NT2/D1 (cell line): ENCODE measurements around the gene TNFAIP1.

Experiments used
- DNase-seq: peaks from one replicate; pipeline ENCODE4 v3.0.0-alpha.2; 2011; ENCODE audit warnings: low read depth, low spot score
- H3K27me3 ChIP-seq: 2 replicates; pipeline ENCODE4 v1.6.0; 2011; ENCODE audit warnings: mild to moderate bottlenecking; ENCODE audit not compliant: insufficient read length, insufficient read depth
- H3K36me3 ChIP-seq: 2 replicates; pipeline ENCODE4 v1.6.1; 2011; ENCODE audit warnings: mild to moderate bottlenecking, low read length, mixed read lengths; ENCODE audit not compliant: insufficient read depth, insufficient read length
- H3K4me1 ChIP-seq: 2 replicates; pipeline ENCODE4 v1.5.1; 2011; ENCODE audit not compliant: insufficient read depth, insufficient read length
- H3K4me3 ChIP-seq: 2 replicates; pipeline ENCODE4 v1.5.1; 2011; ENCODE audit warnings: low read depth; ENCODE audit not compliant: insufficient read length
- H3K9ac ChIP-seq: 2 replicates; pipeline ENCODE4 v1.6.0; 2011; ENCODE audit warnings: low read depth; ENCODE audit not compliant: insufficient read length
- H3K9me3 ChIP-seq: 2 replicates; pipeline ENCODE4 v1.5.1; 2011; ENCODE audit warnings: mild to moderate bottlenecking, low read length; ENCODE audit not compliant: insufficient read depth
- SUZ12 ChIP-seq: IDR thresholded peaks from 2 replicates; pipeline ENCODE4 v1.6.1; 2011; ENCODE audit not compliant: insufficient read length, insufficient read depth; ENCODE audit errors: extremely low read depth
- YY1 ChIP-seq: IDR thresholded peaks from 2 replicates; pipeline ENCODE4 v1.6.1; 2011; ENCODE audit not compliant: insufficient read length, insufficient read depth
- ZNF274 ChIP-seq: IDR thresholded peaks from 2 replicates; pipeline ENCODE4 v1.6.1; 2011; ENCODE audit warnings: mild to moderate bottlenecking, low read depth, low read length

Gene TNFAIP1

GRCh38 chr17:28370035-28370743, 34.6 kb downstream of the TNFAIP1 start, which contains the start of gene VTN:
Gene VTN, minus strand, starts transcription at chr17:28370307. Its CDS starts 104 bp downstream, at chr17:28370203.
- DNase-seq, result no peak
- H3K4me1 ChIP-seq, result peaks cover 17% of the 10 kb centered on the region
- H3K9me3 ChIP-seq, result no peaks in the 10 kb centered on the region
- H3K4me3 ChIP-seq, result no peak within 1 kb of the TSS
- H3K9ac ChIP-seq, result peak within 1 kb of the TSS; percentile 6
- peaks cover 22% of the 10 kb centered on the region for H3K27me3 ChIP-seq
- TF ChIP-seq YY1 (no peak), ZNF274 (no peak), SUZ12 (no peak)
- peaks cover 11% of the 10 kb centered on the region for H3K36me3 ChIP-seq

GRCh38 chr17:28370744-28371103, 35.2 kb downstream of the TNFAIP1 start:
- H3K4me1 ChIP-seq, result peaks cover 17% of the 10 kb centered on the region
- H3K9me3 ChIP-seq, result no peaks in the 10 kb centered on the region
- no peak for TF ChIP-seq SUZ12
- TF ChIP-seq ZNF274, result no peak
- TF ChIP-seq YY1, result no peak
- no peak overlapping the region for H3K4me3 ChIP-seq
- H3K36me3 ChIP-seq, result peaks cover 10% of the 10 kb centered on the region
- DNase-seq, result no peak
- no peak overlapping the region for H3K9ac ChIP-seq
- H3K27me3 ChIP-seq, result peaks cover 22% of the 10 kb centered on the region

GRCh38 chr17:28371245-28372202, 36.0 kb downstream of the TNFAIP1 start, which contains the start of gene SARM1:
Gene SARM1, plus strand, starts transcription at chr17:28371694. Its CDS starts 339 bp downstream, at chr17:28372033.
- Histone ChIP-seq H3K4me3 (peak within 1 kb of the TSS; percentile 66), H3K9ac (peak within 1 kb of the TSS; percentile 80), H3K36me3 (peaks cover 10% of the 10 kb centered on the region), H3K4me1 (peaks cover 17% of the 10 kb centered on the region), H3K27me3 (peaks cover 22% of the 10 kb centered on the region), H3K9me3 (no peaks in the 10 kb centered on the region)
- TF ChIP-seq ZNF274 (no peak), SUZ12 (no peak), YY1 (no peak)
- DNase-seq, result peak; percentile 84

- Histone ChIP-seq H3K4me3 (peak overlapping the region; percentile 66), H3K36me3 (peaks cover 7% of the 10 kb centered on the region), H3K9ac (peak overlapping the region; percentile 80), H3K27me3 (peaks cover 22% of the 10 kb centered on the region), H3K9me3 (no peaks in the 10 kb centered on the region), H3K4me1 (peaks cover 17% of the 10 kb centered on the region)
- no peak for DNase-seq
- no peak for TF ChIP-seq ZNF274
- peak; percentile 58 for TF ChIP-seq SUZ12
Measured at GRCh38 chr17:28372203-28372944, 36.8 kb downstream of the TNFAIP1 start.

- no peak for DNase-seq
- H3K9me3 ChIP-seq, result no peaks in the 10 kb centered on the region
- peaks cover 4% of the 10 kb centered on the region for H3K36me3 ChIP-seq
- H3K4me1 ChIP-seq, result peaks cover 17% of the 10 kb centered on the region
- H3K4me3 ChIP-seq, result no peak overlapping the region
- peaks cover 22% of the 10 kb centered on the region for H3K27me3 ChIP-seq
- TF ChIP-seq YY1 (no peak), ZNF274 (no peak)
- peak overlapping the region; percentile 80 for H3K9ac ChIP-seq
Measured at GRCh38 chr17:28372945-28373274, 37.3 kb downstream of the TNFAIP1 start.

- H3K9me3 ChIP-seq, result no peaks in the 10 kb centered on the region
- H3K27me3 ChIP-seq, result peaks cover 9% of the 10 kb centered on the region
- TF ChIP-seq YY1 (no peak), ZNF274 (no peak), SUZ12 (no peak)
Measured at GRCh38 chr17:28379814-28380801, 44.5 kb downstream of the TNFAIP1 start.

More at GRCh38 chr17:28379814-28380801, 44.5 kb downstream of the TNFAIP1 start:
- peaks cover 2% of the 10 kb centered on the region for H3K36me3 ChIP-seq
- DNase-seq, result no peak
- H3K9ac ChIP-seq, result no peak overlapping the region
- no peak overlapping the region for H3K4me3 ChIP-seq
- peaks cover 2% of the 10 kb centered on the region for H3K4me1 ChIP-seq
